Hepatocyte (in vitro differentiated cells): ENCODE measurements around the gene CWC25.

Experiments
- CTCF ChIP-seq: fragments of 200-600 bp; sonication (generic); IDR thresholded peaks from 2 replicates; pipeline ENCODE4 v1.5.1; 2016; ENCODE audit warnings: antibody characterized with exemption, mild to moderate bottlenecking; ENCODE audit not compliant: poor library complexity
- EZH2 ChIP-seq: fragments of 200-600 bp; sonication (generic); IDR thresholded peaks from 2 replicates; pipeline ENCODE4 v1.6.1; 2016; ENCODE audit warnings: antibody characterized with exemption, mild to moderate bottlenecking, borderline replicate concordance
- EZH2phosphoT487 ChIP-seq: fragments of 200-600 bp; sonication (generic); IDR thresholded peaks from one replicate; pipeline ENCODE4 v1.6.1; 2018; ENCODE audit warnings: antibody characterized with exemption, mild to moderate bottlenecking, low read depth, moderate library complexity; ENCODE audit not compliant: unreplicated experiment, severe bottlenecking

- TF ChIP-seq CTCF (no peak), EZH2 (no peak), EZH2phosphoT487 (no peak)
These were observed 19.2 kb upstream of the CWC25 start for GRCh38 chr17:38844261-38844757.
